Karpas-422 (cell line): ENCODE measurements around the gene PKN3. TPM values are rescaled to one million over a fixed set of nuclear protein-coding genes. Genes with fewer than 3 reads are reported as not detected.

Source experiments
- DNase-seq: peaks from one replicate; pipeline ENCODE4 v3.0.0-alpha.2; 2015
- H2AFZ ChIP-seq: fragments of 200-600 bp; sonication (generic); 2 replicates; pipeline ENCODE4 v1.6.1; 2014; ENCODE audit warnings: antibody characterized with exemption, low read length, mixed read lengths
- H3K27ac ChIP-seq: fragments of 200-600 bp; sonication (generic); 2 replicates; pipeline ENCODE4 v1.5.1; 2014; ENCODE audit warnings: mild to moderate bottlenecking, low read length, moderate library complexity
- H3K27me3 ChIP-seq: fragments of 200-600 bp; sonication (generic); 2 replicates; pipeline ENCODE4 v1.6.1; 2014; ENCODE audit warnings: low read length, mixed read lengths
- H3K36me3 ChIP-seq: fragments of 200-600 bp; sonication (generic); 2 replicates; pipeline ENCODE4 v1.6.1; 2014; ENCODE audit warnings: low read length, mixed read lengths; ENCODE audit not compliant: insufficient read depth
- H3K4me1 ChIP-seq: fragments of 200-600 bp; sonication (generic); 2 replicates; pipeline ENCODE4 v1.6.1; 2014; ENCODE audit warnings: mild to moderate bottlenecking, low read length, mixed read lengths
- H3K4me2 ChIP-seq: fragments of 200-600 bp; sonication (generic); 2 replicates; pipeline ENCODE4 v1.6.1; 2014; ENCODE audit warnings: low read length, low read depth, mild to moderate bottlenecking; ENCODE audit not compliant: poor library complexity, severe bottlenecking
- H3K4me3 ChIP-seq: fragments of 200-600 bp; sonication (generic); 2 replicates; pipeline ENCODE4 v1.5.1; 2014; ENCODE audit warnings: mild to moderate bottlenecking, antibody characterized with exemption, low read length, mixed read lengths
- H3K79me2 ChIP-seq: fragments of 200-600 bp; sonication (generic); 2 replicates; pipeline ENCODE4 v1.6.1; 2014; ENCODE audit warnings: mild to moderate bottlenecking, low read length, mixed read lengths
- H3K9ac ChIP-seq: fragments of 200-600 bp; sonication (generic); 2 replicates; pipeline ENCODE4 v1.6.0; 2014; ENCODE audit warnings: low read length
- H3K9me2 ChIP-seq: fragments of 200-600 bp; sonication (generic), shearing (Covaris generic); replicated peaks from 2 replicates; pipeline ENCODE4 v1.6.0; 2014; ENCODE audit warnings: mild to moderate bottlenecking, low read length, moderate library complexity; ENCODE audit not compliant: insufficient read depth
- H3K9me3 ChIP-seq: fragments of 300-700, 200-600 bp; sonication (generic); 2 replicates; pipeline ENCODE4 v1.6.1; 2014; ENCODE audit warnings: low read length, mixed read lengths
- H4K20me1 ChIP-seq: fragments of 200-600 bp; sonication (generic); 2 replicates; pipeline ENCODE4 v1.6.1; 2014; ENCODE audit warnings: mild to moderate bottlenecking, antibody characterized with exemption, low read length, low read depth; ENCODE audit not compliant: insufficient read depth
- total RNA-seq: library from RNA; depleted of rRNA; stranded (reverse); fragments of >200 nt; shearing (Covaris generic); gene quantifications from 2 replicates; pipeline ENCODE4 v1.2.3, GENCODE V29; 2014; ENCODE audit warnings: low replicate concordance

PKN3 gene
- total RNA-seq, 1 experiment from 2014 or later = not detected

- Histone ChIP-seq H3K27me3 (no peaks in the 10 kb centered on the region), H3K4me1 (no peaks in the 10 kb centered on the region), H3K4me2 (no peak overlapping the region), H3K9me2 (no peaks in the 10 kb centered on the region), H3K9me3 (no peaks in the 10 kb centered on the region), H2AFZ (no peak overlapping the region), H3K4me3 (no peak overlapping the region), H4K20me1 (no peaks in the 10 kb centered on the region), H3K9ac (no peak overlapping the region), H3K79me2 (no peaks in the 10 kb centered on the region), H3K36me3 (no peaks in the 10 kb centered on the region), H3K27ac (no peak overlapping the region)
- DNase-seq = no peak
These were observed 14.4 kb downstream of the PKN3 start for GRCh38 chr9:128716581-128717254.

GRCh38 chr9:128718047-128718446 lies 15.7 kb downstream of the PKN3 start:
- Histone ChIP-seq H3K9ac (no peak overlapping the region), H3K9me2 (no peaks in the 10 kb centered on the region), H3K36me3 (no peaks in the 10 kb centered on the region), H3K9me3 (no peaks in the 10 kb centered on the region), H3K4me2 (no peak overlapping the region), H2AFZ (no peak overlapping the region), H3K27ac (no peak overlapping the region), H3K79me2 (peaks cover 8% of the 10 kb centered on the region), H3K27me3 (no peaks in the 10 kb centered on the region), H4K20me1 (no peaks in the 10 kb centered on the region), H3K4me3 (no peak overlapping the region), H3K4me1 (peaks cover 8% of the 10 kb centered on the region)
- DNase-seq = no peak

GRCh38 chr9:128718475-128718874 lies 16.2 kb downstream of the PKN3 start:
- no peaks in the 10 kb centered on the region for H4K20me1 ChIP-seq
- no peak for DNase-seq
- H3K4me1 ChIP-seq = peaks cover 11% of the 10 kb centered on the region
- H3K36me3 ChIP-seq = no peaks in the 10 kb centered on the region
- H3K9me2 ChIP-seq = no peaks in the 10 kb centered on the region
- H3K4me3 ChIP-seq = no peak overlapping the region
- no peaks in the 10 kb centered on the region for H3K27me3 ChIP-seq
- H3K27ac ChIP-seq = no peak overlapping the region
- no peak overlapping the region for H3K4me2 ChIP-seq
- no peak overlapping the region for H3K9ac ChIP-seq
- H3K9me3 ChIP-seq = no peaks in the 10 kb centered on the region
- no peak overlapping the region for H2AFZ ChIP-seq
- peaks cover 12% of the 10 kb centered on the region for H3K79me2 ChIP-seq

- no peak overlapping the region for H2AFZ ChIP-seq
- H3K36me3 ChIP-seq = no peaks in the 10 kb centered on the region
- H3K27ac ChIP-seq = no peak overlapping the region
- no peaks in the 10 kb centered on the region for H3K9me2 ChIP-seq
- H3K4me2 ChIP-seq = no peak overlapping the region
- H3K79me2 ChIP-seq = peaks cover 16% of the 10 kb centered on the region
- H3K4me1 ChIP-seq = peaks cover 19% of the 10 kb centered on the region
- no peak for DNase-seq
- no peak overlapping the region for H3K9ac ChIP-seq
- no peaks in the 10 kb centered on the region for H3K9me3 ChIP-seq
- no peaks in the 10 kb centered on the region for H4K20me1 ChIP-seq
- H3K4me3 ChIP-seq = no peak overlapping the region
- no peaks in the 10 kb centered on the region for H3K27me3 ChIP-seq
These were observed 17.8 kb downstream of the PKN3 start for GRCh38 chr9:128719919-128720605.

GRCh38 chr9:128720841-128721486 lies 18.7 kb downstream of the PKN3 start:
- no peak overlapping the region for H3K27ac ChIP-seq
- no peak overlapping the region for H3K4me2 ChIP-seq
- no peak overlapping the region for H3K4me3 ChIP-seq
- peaks cover 16% of the 10 kb centered on the region for H3K79me2 ChIP-seq
- no peak overlapping the region for H2AFZ ChIP-seq
- H3K4me1 ChIP-seq = peaks cover 21% of the 10 kb centered on the region
- H4K20me1 ChIP-seq = no peaks in the 10 kb centered on the region
- no peaks in the 10 kb centered on the region for H3K36me3 ChIP-seq
- H3K9me3 ChIP-seq = no peaks in the 10 kb centered on the region
- no peak overlapping the region for H3K9ac ChIP-seq
- no peaks in the 10 kb centered on the region for H3K27me3 ChIP-seq
- DNase-seq = no peak
- no peaks in the 10 kb centered on the region for H3K9me2 ChIP-seq

- Histone ChIP-seq H3K9me3 (no peaks in the 10 kb centered on the region), H3K4me2 (no peak overlapping the region), H3K79me2 (peaks cover 16% of the 10 kb centered on the region), H3K4me3 (no peak overlapping the region), H3K9me2 (no peaks in the 10 kb centered on the region), H3K4me1 (peaks cover 21% of the 10 kb centered on the region), H4K20me1 (no peaks in the 10 kb centered on the region), H3K27ac (no peak overlapping the region), H3K9ac (no peak overlapping the region), H3K36me3 (no peaks in the 10 kb centered on the region), H2AFZ (no peak overlapping the region), H3K27me3 (no peaks in the 10 kb centered on the region)
- no peak for DNase-seq
These were observed 19.2 kb downstream of the PKN3 start for GRCh38 chr9:128721487-128722010.

- Histone ChIP-seq H3K4me1 (peaks cover 21% of the 10 kb centered on the region), H3K9me3 (no peaks in the 10 kb centered on the region), H3K9ac (peak overlapping the region; percentile 97), H3K4me3 (peak overlapping the region; percentile 98), H3K9me2 (no peaks in the 10 kb centered on the region), H3K36me3 (no peaks in the 10 kb centered on the region), H3K4me2 (peak overlapping the region; percentile 98), H2AFZ (no peak overlapping the region), H3K27me3 (no peaks in the 10 kb centered on the region), H4K20me1 (no peaks in the 10 kb centered on the region), H3K79me2 (peaks cover 16% of the 10 kb centered on the region), H3K27ac (no peak overlapping the region)
- no peak for DNase-seq
These were observed 20.4 kb downstream of the PKN3 start for GRCh38 chr9:128722380-128723351.
